HG03103 (cell line): ENCODE results near the gene LGALS9.
"Not testable (repeated sequence)": the region's sequence is repeated elsewhere in the genome, so short reads cannot be mapped to it uniquely, and the experiment has no call there.

Experiments used
- ATAC-seq: cut with Tn5 transposase; IDR thresholded peaks from one replicate; pipeline ENCODE4 v1.9.1; 2021; ENCODE audit warnings: low read depth; ENCODE audit not compliant: unreplicated experiment

The LGALS9 gene

GRCh38 chr17:27625856-27626255 lies 5.1 kb upstream of the LGALS9 start:
- no peak for ATAC-seq

- ATAC-seq = no peak
Measured at GRCh38 chr17:27627514-27627913, 3.5 kb upstream of the LGALS9 start.

GRCh38 chr17:27628376-27628775 lies 2.6 kb upstream of the LGALS9 start:
- ATAC-seq = no peak

- ATAC-seq = not testable (repeated sequence)
Measured at GRCh38 chr17:27629260-27629659, 1.7 kb upstream of the LGALS9 start.

GRCh38 chr17:27631411-27631760 lies 398 bp downstream of the LGALS9 start:
- no peak for ATAC-seq

- ATAC-seq = no peak
Measured at GRCh38 chr17:27631897-27632725, 1.1 kb downstream of the LGALS9 start.

- not testable (repeated sequence) for ATAC-seq
Measured at GRCh38 chr17:27632766-27633165, 1.8 kb downstream of the LGALS9 start.

- no peak for ATAC-seq
Measured at GRCh38 chr17:27633312-27634025, 2.5 kb downstream of the LGALS9 start.

GRCh38 chr17:27634026-27634335 lies 3.0 kb downstream of the LGALS9 start:
- ATAC-seq = no peak

- ATAC-seq = no peak
Measured at GRCh38 chr17:27634776-27635175, 3.8 kb downstream of the LGALS9 start.

- ATAC-seq = peak; percentile 38
Measured at GRCh38 chr17:27635275-27635823, 4.4 kb downstream of the LGALS9 start.

GRCh38 chr17:27636005-27636520 lies 5.1 kb downstream of the LGALS9 start:
- not testable (repeated sequence) for ATAC-seq

GRCh38 chr17:27637818-27638217 lies 6.8 kb downstream of the LGALS9 start:
- ATAC-seq = not testable (repeated sequence)

- ATAC-seq = not testable (repeated sequence)
Measured at GRCh38 chr17:27638415-27638914, 7.5 kb downstream of the LGALS9 start.

GRCh38 chr17:27640790-27641189 lies 9.8 kb downstream of the LGALS9 start:
- no peak for ATAC-seq

GRCh38 chr17:27644586-27644985 lies 13.6 kb downstream of the LGALS9 start:
- no peak for ATAC-seq

- not testable (repeated sequence) for ATAC-seq
Measured at GRCh38 chr17:27645621-27646020, 14.6 kb downstream of the LGALS9 start.

- no peak for ATAC-seq
Measured at GRCh38 chr17:27646232-27646631, 15.2 kb downstream of the LGALS9 start.

- ATAC-seq = no peak
Measured at GRCh38 chr17:27647765-27648164, 16.8 kb downstream of the LGALS9 start.

- ATAC-seq = not testable (repeated sequence)
Measured at GRCh38 chr17:27649111-27649571, 18.2 kb downstream of the LGALS9 start.

- no peak for ATAC-seq
Measured at GRCh38 chr17:27649929-27650328, 18.9 kb downstream of the LGALS9 start.
